GM23248 (cell line): Measurements from ENCODE around the gene TRIM2. TPM values are rescaled to one million over a fixed set of nuclear protein-coding genes. Genes with fewer than 3 reads are reported as not detected.
"Not testable (repeated sequence)": the region's sequence is repeated elsewhere in the genome, so short reads cannot be mapped to it uniquely, and the experiment has no call there.

Experiments used
- DNase-seq: peaks from one replicate; pipeline ENCODE4 v3.0.0-alpha.2; 2015
- H2AFZ ChIP-seq: fragments of 200-600 bp; sonication (generic); 2 replicates; pipeline ENCODE4 v1.6.1; 2016; ENCODE audit warnings: antibody characterized with exemption
- H3F3A ChIP-seq: fragments of 200-600 bp; sonication (generic); 2 replicates; pipeline ENCODE4 v1.6.1; 2016; ENCODE audit warnings: mild to moderate bottlenecking, antibody characterized with exemption, mixed run types; ENCODE audit not compliant: insufficient read depth
- H3K27ac ChIP-seq: fragments of 200-600 bp; sonication (generic); 2 replicates; pipeline ENCODE4 v1.5.1; 2016; ENCODE audit warnings: mild to moderate bottlenecking
- H3K27me3 ChIP-seq: fragments of 200-600 bp; sonication (generic); replicated peaks from 2 replicates; pipeline ENCODE4 v1.6.1; 2016; ENCODE audit warnings: mild to moderate bottlenecking; ENCODE audit not compliant: insufficient read depth
- H3K36me3 ChIP-seq: fragments of 200-600 bp; sonication (generic); 2 replicates; pipeline ENCODE4 v1.6.1; 2016; ENCODE audit warnings: low read depth, mild to moderate bottlenecking
- H3K4me1 ChIP-seq: fragments of 200-600 bp; sonication (generic); 2 replicates; pipeline ENCODE4 v1.6.1; 2016; ENCODE audit warnings: mild to moderate bottlenecking; ENCODE audit not compliant: insufficient read depth
- H3K4me2 ChIP-seq: fragments of 200-600 bp; sonication (generic); one replicate; pipeline ENCODE4 v1.6.1; 2016; ENCODE audit warnings: mild to moderate bottlenecking; ENCODE audit not compliant: unreplicated experiment
- H3K4me3 ChIP-seq: fragments of 200-600 bp; sonication (generic); 2 replicates; pipeline ENCODE4 v1.5.1; 2016; ENCODE audit warnings: mild to moderate bottlenecking
- H3K79me2 ChIP-seq: fragments of 200-600 bp; sonication (generic); 2 replicates; pipeline ENCODE4 v1.6.1; 2016; ENCODE audit warnings: mild to moderate bottlenecking; ENCODE audit not compliant: insufficient read depth
- H3K9ac ChIP-seq: fragments of 200-600 bp; sonication (generic); 2 replicates; pipeline ENCODE4 v1.6.1; 2016; ENCODE audit warnings: mild to moderate bottlenecking
- H3K9me2 ChIP-seq: fragments of 200-600 bp; sonication (generic); 2 replicates; pipeline ENCODE4 v1.6.1; 2016; ENCODE audit warnings: mixed run types, mild to moderate bottlenecking, moderate library complexity; ENCODE audit not compliant: insufficient read depth
- H3K9me3 ChIP-seq: fragments of 200-600 bp; sonication (generic); one replicate; pipeline ENCODE4 v1.6.1; 2017; ENCODE audit warnings: low read depth
- H4K20me1 ChIP-seq: fragments of 200-600 bp; sonication (generic); 2 replicates; pipeline ENCODE4 v1.6.0; 2016; ENCODE audit not compliant: insufficient read depth
- EZH2 ChIP-seq: fragments of 200-600 bp; sonication (generic); IDR thresholded peaks from 2 replicates; pipeline ENCODE4 v1.6.1; 2018; ENCODE audit warnings: antibody characterized with exemption, mild to moderate bottlenecking; ENCODE audit not compliant: insufficient read depth, poor library complexity, severe bottlenecking
- EZH2phosphoT487 ChIP-seq: fragments of 200-600 bp; sonication (generic); IDR thresholded peaks from 2 replicates; pipeline ENCODE4 v1.6.1; 2018; ENCODE audit warnings: antibody characterized with exemption, moderate library complexity, mild to moderate bottlenecking, low read depth; ENCODE audit not compliant: insufficient read depth
- WGBS, 2 experiments: methylation state at CpG; one replicate each; pipeline ENCODE4 v1.1.6; 2015 to 2017; ENCODE audit warnings: low lambda C conversion rate in 2 of 2, low coverage in 1 of 2; ENCODE audit errors: missing lambda C conversion rate in 2 of 2; 5-methylcytosine and 5-hydroxymethylcytosine counted together
- in situ Hi-C: fragments of 300-500 bp; cut with MboI; formaldehyde crosslinking; loops from 2 replicates; pipeline ENCODE4 v1.15.0; 2020
- polyA plus RNA-seq: library from polyadenylated mRNA; unstranded; fragments of >200 nt; fragmentation: Nextera tagmentation; extraction: Ambion mirVana; gene quantifications from 2 replicates; pipeline ENCODE4 v1.2.1, GENCODE V29; 2016
- total RNA-seq: library from RNA; depleted of rRNA; stranded (reverse); fragments of >200 nt; shearing (Covaris generic); gene quantifications from 2 replicates; pipeline ENCODE4 v1.2.3, GENCODE V29; 2014

Gene TRIM2
- total and polyA plus RNA-seq, 2 experiments from 2014 or later: 12.3 to 26.4 TPM

GRCh38 chr4:153159728-153160221 is 44.5 kb upstream of the TRIM2 start:
- no peaks in the 10 kb centered on the region for H3K36me3 ChIP-seq
- H3K9ac ChIP-seq: no peak overlapping the region
- WGBS, 2 experiments: 5 to 13% methylated on average over 5 of the region's 5 CpGs
- peak overlapping the region; percentile 51 for H3K27ac ChIP-seq
- H3K79me2 ChIP-seq: no peaks in the 10 kb centered on the region
- peak overlapping the region; percentile 51 for H3K4me3 ChIP-seq
- no peaks in the 10 kb centered on the region for H3K27me3 ChIP-seq
- H3K4me1 ChIP-seq: peaks cover 12% of the 10 kb centered on the region
- peak; percentile 85 for DNase-seq
- H2AFZ ChIP-seq: no peak overlapping the region
- 0 out of 2 replicates have a peak, but pooled peaks cover 3% of the 10 kb centered on the region for H4K20me1 ChIP-seq
- TF ChIP-seq EZH2 (no peak), EZH2phosphoT487 (no peak)
- peaks cover 13% of the 10 kb centered on the region for H3F3A ChIP-seq
- no peaks in the 10 kb centered on the region for H3K9me2 ChIP-seq
- in situ Hi-C loops: no loop called here
- no peaks in the 10 kb centered on the region for H3K9me3 ChIP-seq
- peak overlapping the region; percentile 64 for H3K4me2 ChIP-seq

- no peak for DNase-seq
- H3K9me3 ChIP-seq: no peaks in the 10 kb centered on the region
- H3K27ac ChIP-seq: no peak overlapping the region
- no peak for TF ChIP-seq EZH2phosphoT487
- no peak for TF ChIP-seq EZH2
- H3K27me3 ChIP-seq: no peaks in the 10 kb centered on the region
- H3K4me2 ChIP-seq: no peak overlapping the region
- no peak overlapping the region for H3K4me3 ChIP-seq
- no peaks in the 10 kb centered on the region for H3K36me3 ChIP-seq
- in situ Hi-C loops: no loop called here
- H3K9me2 ChIP-seq: no peaks in the 10 kb centered on the region
- H3K9ac ChIP-seq: no peak overlapping the region
- H4K20me1 ChIP-seq: 0 out of 2 replicates have a peak, but pooled peaks cover 3% of the 10 kb centered on the region
- 69% methylated on average over 4 of the region's 4 CpGs for WGBS, 2 experiments
- peaks cover 13% of the 10 kb centered on the region for H3F3A ChIP-seq
- no peaks in the 10 kb centered on the region for H3K79me2 ChIP-seq
- H2AFZ ChIP-seq: no peak overlapping the region
- peaks cover 12% of the 10 kb centered on the region for H3K4me1 ChIP-seq
These were observed 43.4 kb upstream of the TRIM2 start for GRCh38 chr4:153160821-153161220.

- 0 out of 2 replicates have a peak, but pooled peaks cover 3% of the 10 kb centered on the region for H4K20me1 ChIP-seq
- H3K27ac ChIP-seq: no peak overlapping the region
- no peak overlapping the region for H3K4me3 ChIP-seq
- peaks cover 12% of the 10 kb centered on the region for H3K4me1 ChIP-seq
- H3K4me2 ChIP-seq: no peak overlapping the region
- DNase-seq: peak; percentile 41
- H2AFZ ChIP-seq: no peak overlapping the region
- H3K27me3 ChIP-seq: no peaks in the 10 kb centered on the region
- WGBS, 2 experiments: 80 to 83% methylated on average over 7 of the region's 7 CpGs
- H3K79me2 ChIP-seq: no peaks in the 10 kb centered on the region
- H3K9me2 ChIP-seq: no peaks in the 10 kb centered on the region
- in situ Hi-C loops: no loop called here
- H3K9ac ChIP-seq: no peak overlapping the region
- H3K9me3 ChIP-seq: no peaks in the 10 kb centered on the region
- no peaks in the 10 kb centered on the region for H3K36me3 ChIP-seq
- peaks cover 13% of the 10 kb centered on the region for H3F3A ChIP-seq
- TF ChIP-seq EZH2phosphoT487 (no peak), EZH2 (no peak)
These were observed 42.8 kb upstream of the TRIM2 start for GRCh38 chr4:153161226-153161963.

GRCh38 chr4:153165236-153165635 is 39.0 kb upstream of the TRIM2 start:
- H3K9me3 ChIP-seq, H3K36me3 ChIP-seq, DNase-seq, H3K27ac ChIP-seq, H3K4me2 ChIP-seq, H3K9ac ChIP-seq, H3K79me2 ChIP-seq, H3K4me1 ChIP-seq, H3K27me3 ChIP-seq, H4K20me1 ChIP-seq, H3K4me3 ChIP-seq, H3K9me2 ChIP-seq, H2AFZ ChIP-seq, in situ Hi-C loops, H3F3A ChIP-seq: not testable (repeated sequence)
- WGBS, 2 experiments: 86 to 92% methylated on average over 5 of the region's 5 CpGs
